Epidermal melanocyte (primary cell): ENCODE measurements around the gene PHACTR1.
"Not testable (repeated sequence)": the region's sequence is repeated elsewhere in the genome, so short reads cannot be mapped to it uniquely, and the experiment has no call there.

Experiments
- DNase-seq: peaks from one replicate; pipeline ENCODE4 v3.0.0; 2011; ENCODE audit warnings: low spot score; ENCODE audit not compliant: insufficient read length

Gene PHACTR1

DNA sequence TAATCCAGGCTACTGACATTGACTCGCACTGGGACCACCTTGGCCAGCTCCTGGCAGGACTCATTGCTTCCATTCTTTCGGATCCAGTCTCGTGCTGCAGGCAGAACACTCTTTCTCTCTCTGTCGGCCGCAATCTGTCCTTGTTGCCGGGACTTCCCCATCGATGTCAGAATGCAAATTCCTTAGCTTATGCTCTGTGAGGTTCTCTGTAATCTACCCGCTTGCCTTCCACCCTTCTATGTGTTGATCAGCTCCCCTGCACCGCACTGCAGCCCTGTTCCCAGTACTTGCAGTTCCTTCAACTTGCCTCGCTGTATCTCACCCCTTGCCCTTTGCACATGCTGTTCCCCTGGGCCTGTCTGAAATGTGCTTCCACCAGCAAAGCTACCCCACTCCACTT lies 182.0 kb downstream of the PHACTR1 start:
- DNase-seq = no peak

DNA sequence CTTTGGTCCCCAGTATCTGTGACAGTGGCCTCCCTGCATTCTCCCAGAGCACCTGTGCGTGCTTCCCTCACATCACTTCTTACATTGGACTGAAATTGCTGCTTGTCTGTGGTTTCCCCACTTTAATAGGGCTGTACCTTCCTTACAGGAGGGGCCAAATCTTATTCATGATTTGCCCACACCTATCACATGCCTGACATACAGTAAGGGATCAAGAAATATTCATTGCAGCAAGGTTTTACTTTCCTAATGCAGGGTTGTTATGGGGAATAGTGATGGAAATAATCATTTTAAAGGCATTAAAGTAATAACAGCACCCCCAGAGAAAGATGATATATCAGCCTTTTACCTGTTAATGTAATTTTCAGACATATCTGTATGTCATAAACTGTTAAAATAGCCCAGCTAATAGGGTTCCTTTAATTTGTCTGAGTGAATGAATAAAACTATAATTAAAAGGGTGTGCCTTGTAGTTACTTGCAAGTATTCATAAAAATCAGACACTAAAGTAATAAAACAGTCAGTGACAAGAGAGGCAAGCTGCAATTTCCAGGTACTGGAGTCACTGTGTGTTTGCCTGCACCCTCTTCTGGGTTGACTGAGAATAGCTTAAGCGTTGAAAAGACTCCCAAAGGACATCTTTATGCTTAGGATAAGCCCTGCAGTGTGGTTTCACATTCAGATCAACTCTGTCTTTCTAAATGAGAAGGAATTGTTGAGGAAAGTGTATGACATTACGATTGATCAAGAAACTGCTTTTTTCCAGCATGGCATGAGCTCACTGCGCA lies 182.7 kb downstream of the PHACTR1 start:
- DNase-seq = no peak

DNA sequence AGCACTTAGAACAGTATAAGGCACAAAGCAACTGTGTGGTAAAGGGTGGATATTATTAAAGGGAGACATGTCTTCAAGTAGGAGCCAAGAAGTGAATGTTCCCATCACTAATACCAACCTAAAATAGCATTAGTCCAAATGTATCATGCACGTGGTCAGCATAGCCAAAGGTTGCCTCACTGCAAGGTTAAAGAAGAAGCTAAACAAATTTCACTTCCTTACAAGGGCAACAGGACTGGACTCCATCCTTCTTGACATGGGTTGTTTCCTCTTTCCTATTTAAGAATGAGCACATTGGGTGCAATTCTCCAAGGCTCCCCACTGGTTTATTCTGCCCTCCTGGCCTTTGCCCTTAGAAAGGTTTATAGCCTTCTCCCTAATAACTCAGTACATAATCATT lies 186.7 kb downstream of the PHACTR1 start:
- DNase-seq = no peak

DNA sequence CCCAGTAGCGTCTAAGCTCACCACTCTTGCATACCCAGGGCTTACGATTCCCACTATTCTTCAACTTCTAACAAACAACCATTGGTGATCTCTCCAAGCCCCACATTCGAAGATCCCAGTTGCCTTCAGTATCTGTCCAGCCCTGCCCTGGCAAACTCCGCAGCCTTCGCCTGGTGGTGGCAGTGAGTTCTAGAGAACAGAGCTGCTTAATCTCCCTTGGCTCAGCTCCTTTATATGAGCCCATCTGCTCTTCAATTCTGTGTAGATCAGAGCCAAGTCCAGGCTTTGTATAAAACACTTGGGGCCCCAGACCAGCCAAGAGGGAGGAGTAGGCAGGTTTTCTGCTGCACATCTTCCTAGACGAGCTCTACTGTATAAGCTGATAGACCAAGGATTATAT lies 193.3 kb downstream of the PHACTR1 start:
- DNase-seq = no peak

DNA sequence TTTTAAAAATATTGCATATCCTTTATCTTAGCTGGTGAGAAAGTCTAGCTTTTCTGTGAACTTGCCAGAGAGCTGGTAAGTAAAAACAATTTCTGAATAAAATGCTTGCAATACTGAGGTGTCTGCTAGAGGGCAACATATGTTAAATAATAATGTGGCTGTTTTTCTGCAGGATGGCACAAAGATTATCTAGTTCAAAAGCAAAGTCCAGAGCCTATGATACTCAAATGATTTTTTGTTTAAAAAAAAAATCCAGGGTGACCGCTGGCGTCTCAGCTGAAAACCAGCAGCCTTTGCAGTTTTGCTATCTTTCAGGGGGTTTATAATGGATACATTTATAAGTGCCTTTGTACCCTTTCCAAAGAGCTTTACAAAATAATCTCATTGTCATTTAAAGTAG lies 194.9 kb downstream of the PHACTR1 start:
- DNase-seq = peak; percentile 38

DNA sequence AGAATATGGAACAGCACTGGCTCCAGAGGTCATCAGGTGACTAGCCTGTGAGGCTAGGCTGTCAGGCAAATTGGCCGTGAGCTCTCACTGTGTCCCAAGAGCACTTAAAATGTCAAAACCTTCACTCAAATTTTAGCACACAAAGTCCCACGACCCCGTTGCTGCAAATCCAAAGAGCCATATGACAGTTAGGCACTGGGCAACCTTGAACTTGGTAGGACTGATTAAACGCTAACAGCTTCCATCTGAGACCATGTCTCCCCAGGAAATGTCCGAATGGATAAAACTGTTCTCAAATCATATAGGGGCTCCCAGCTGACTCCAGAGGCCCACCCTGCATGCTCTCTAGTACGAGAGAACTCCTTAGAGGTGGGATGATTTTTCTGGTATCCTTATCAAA lies 196.6 kb downstream of the PHACTR1 start:
- no peak for DNase-seq

DNA sequence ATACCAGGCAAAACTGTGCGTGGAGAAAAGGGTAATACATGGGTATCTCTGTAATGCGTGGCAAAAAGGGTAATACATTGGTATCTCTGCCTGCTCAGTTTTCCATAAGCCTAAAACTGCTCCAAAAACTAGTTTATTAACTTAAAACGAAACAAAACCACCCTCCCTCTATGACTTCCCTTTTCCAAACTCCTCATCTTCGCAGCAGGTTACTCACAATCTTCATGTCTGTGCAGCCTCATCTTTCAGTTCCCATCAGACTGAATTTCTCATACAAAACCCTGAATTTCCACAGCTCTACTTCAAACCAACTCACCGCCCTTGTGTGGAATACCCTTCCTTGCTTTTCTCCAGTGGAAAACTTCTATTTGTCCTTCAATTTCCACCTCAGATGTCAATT lies 199.4 kb downstream of the PHACTR1 start:
- no peak for DNase-seq

DNA sequence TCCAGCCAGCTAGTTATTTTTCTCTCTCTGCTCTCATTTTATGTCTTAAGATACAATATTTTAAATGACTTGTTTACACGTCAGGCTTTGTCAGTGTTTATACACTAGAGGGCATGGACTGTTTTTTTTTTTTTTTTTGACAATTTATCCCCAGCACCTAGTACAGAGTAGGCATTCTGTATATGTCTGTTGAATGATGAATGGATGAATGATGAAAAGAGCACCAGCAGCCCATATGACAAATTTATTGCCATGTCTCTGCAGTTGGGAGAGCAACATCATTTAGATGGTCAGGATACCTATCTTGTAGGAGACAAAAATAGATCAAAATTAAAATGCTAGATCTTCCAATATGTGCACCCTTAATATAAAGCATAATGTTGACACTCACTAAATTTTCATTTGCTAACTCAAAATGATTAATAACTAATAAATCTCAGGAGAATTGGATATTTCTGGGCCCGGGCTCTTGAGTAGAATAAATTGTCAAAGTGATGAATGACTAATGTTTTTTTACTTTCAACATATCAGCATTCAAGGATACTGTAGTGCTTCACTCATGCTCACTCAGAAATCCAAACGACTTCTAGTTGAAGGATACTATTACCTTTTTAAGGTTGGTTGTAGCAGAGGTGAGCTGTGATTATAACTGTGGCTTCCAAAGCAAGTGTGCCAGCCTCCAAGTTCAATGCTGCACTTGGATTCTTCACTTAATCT lies 200.0 kb downstream of the PHACTR1 start:
- no peak for DNase-seq

DNA sequence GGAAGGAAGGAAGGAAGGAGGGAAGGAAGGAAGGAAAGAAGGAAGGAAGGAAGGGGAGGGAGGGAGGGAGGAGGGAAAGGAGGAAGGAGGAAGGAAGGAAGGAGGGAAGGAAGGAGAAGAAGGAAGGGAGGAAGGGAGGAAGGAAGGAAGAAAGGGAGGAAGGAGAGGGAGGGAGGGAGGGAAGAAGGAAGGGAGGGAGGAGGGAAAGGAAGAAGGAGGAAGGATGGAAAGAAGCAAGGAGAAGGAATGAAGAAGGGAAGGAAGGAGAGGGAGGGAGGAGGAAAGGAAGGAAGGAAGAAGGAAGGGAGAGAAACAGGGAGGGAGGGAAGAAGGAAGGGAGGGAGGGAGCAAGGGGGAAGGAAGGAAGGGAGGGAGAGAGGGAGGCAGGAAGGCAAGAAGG lies 204.9 kb downstream of the PHACTR1 start:
- no peak for DNase-seq

DNA sequence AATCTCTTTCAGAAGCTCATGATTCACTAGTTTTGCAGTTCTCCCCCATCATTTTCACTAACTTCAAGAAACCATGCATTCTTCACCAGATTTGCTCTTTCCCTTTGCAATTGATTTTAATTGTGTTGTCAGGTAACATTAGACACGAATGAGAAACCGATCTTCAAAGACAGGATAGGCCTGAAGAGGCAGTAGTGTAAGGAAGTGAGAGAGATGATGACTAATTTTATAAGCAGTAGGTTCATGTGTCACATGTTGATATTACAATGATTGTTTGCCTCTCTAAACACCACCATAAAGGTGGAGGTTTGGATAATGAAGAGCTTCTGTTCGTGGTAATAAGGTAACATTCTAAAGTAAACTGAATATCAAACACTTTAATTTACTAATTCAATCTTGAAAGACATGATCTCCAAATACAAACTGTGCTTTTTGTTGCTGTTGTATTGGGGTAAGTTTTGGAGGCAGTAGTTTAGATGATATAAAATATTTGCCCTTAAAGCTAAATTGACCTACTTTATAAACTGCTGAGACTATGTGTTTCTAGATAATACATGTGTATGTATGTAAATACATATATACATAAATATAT lies 207.2 kb downstream of the PHACTR1 start:
- DNase-seq = no peak

DNA sequence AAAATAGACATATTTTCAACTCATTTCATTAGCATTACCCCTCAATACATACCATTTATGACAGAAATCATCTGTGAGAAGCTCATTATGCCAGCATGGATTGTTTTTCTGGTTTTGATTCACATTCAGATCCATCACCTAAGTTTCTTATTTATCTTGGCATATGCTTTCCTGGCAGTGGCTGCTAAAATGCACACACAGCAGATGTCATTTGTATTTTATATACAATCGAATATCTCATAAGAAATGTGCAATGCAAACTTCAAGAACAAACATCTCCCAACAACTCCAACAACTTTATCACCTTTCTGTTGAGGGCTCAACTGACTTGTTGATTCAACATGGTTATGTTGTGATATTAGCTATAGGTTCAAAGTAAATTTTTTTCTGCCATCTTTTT lies 208.3 kb downstream of the PHACTR1 start:
- DNase-seq = no peak

DNA sequence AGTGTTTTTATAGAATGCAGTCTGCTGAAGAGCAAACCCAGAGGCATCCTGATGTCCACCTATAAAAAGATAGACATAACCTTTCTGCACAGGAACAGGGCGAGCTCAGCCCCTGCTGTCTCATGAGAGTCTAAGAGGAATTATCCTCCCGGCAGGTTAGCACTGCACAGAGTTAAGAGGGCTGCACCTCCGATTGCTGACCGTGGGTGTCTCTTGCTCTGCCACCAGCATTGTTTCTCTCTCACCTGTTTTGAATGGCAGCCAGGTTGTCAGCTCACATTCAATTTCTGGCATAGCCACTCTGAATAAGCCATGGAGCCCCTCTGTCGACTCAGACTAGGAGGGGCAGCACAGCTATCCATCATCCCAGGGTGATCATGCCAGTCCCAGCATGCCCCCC lies 211.2 kb downstream of the PHACTR1 start:
- no peak for DNase-seq

DNA sequence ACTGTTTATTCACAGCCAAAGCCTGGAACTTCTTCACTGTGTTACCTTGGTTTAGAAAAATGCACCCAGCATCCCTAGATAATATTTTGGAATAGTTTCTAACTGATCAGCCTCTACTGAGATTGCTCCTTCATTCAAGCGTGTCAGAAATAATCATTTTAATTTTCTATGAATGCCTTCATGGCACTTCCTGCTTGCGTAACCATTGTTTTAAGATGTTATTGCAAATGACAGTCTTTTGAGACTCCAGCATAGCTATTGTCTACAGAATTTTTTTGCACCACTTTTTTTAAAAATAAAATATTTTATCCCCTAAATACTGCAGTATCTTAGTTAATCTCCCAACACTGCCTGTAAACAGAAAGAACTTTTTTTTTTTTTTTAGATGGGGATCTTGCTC lies 213.1 kb downstream of the PHACTR1 start:
- no peak for DNase-seq

DNA sequence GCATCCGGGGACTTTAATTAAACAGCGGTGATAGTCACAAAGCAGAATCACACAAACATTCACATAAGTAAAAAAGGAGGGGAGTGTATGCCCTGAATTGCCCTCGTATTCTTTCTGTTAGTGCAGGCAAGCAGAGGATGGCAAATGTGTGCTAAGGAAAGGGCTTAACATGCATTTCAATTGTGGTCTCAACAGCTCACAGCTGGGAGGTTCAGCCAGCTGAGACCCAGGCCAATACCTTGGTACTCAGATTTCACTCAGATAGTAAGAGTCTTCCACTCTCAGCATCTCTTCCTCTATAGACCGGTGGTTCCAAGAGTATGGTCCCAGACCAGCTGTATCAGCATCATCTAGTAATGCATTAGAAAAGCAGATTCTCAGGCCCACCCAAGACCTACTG lies 215.1 kb downstream of the PHACTR1 start:
- no peak for DNase-seq

DNA sequence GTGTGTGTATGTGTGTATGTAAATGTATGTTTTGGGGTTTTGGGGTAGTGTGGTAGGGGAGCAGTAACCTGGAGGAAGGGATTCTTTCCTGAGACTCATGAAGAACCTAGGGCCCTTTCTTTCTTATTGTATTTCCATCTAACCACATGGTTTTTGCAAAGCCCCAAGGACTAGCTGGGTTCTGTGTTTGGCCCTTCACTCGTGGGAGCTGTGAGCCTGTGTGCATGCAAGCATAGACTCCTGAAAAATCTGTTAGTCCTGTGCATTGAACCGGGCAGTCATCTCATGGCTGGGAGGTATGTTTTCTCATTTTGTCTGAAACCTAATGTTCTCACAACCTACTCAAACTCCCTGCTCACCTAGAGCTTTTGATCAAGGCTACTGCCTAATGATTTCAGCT lies 219.1 kb downstream of the PHACTR1 start:
- DNase-seq = no peak

DNA sequence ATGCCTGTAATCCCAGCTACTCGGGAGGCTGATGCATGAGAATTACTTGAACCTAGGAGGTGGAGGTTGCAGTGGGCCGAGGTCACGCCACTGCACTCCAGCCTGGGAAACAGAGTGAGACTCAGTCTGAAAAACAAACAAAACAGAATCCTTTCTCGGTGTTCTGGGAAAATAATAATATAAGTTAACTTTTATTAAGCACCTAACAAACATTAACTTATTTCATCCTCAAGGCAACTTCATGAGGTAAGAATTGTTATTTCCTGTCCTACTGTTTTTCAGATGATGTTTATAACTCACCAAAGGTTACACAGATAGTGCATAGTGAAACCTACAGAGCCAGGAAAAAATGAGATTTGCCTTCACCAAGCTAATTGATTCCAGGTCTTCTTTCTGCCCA lies 221.4 kb downstream of the PHACTR1 start:
- no peak for DNase-seq

DNA sequence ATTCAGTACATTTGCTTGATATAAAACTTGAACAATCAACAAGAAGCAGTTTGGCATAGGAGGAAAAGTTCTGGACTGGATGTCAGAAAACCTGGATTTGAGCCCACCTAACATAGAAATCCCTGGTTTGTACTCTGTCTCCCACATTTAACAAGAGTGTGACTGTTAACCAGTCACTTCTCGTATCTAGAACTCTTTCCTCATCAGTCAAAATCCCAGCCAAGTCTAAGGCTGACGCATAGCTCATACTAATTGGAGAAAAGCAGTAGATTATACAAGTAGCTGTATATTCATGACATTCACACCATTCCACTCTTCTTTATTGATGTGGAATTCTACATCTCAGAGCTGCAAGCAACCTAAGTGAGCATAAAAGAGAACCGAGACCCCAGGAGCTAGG lies 222.7 kb downstream of the PHACTR1 start:
- DNase-seq = no peak

DNA sequence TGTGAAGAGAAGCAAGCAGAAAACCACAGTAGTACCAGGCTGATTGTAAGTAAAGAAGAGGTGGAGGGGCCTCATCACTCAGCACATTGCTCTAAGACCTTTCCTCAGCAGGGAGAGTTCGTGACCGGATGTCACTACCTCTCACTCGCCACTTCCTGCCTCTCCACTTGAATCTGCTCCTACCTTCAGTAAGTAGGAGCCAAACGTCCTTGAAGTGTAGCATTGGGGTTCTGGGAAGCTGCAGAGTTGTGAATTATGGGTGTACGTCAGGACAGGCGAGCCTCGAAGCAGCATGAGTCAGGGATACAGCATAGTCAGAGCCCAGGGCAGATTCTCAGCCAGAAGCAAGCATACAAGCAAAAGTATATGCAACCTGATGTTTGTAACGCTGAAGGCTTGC lies 224.9 kb downstream of the PHACTR1 start:
- DNase-seq = no peak

DNA sequence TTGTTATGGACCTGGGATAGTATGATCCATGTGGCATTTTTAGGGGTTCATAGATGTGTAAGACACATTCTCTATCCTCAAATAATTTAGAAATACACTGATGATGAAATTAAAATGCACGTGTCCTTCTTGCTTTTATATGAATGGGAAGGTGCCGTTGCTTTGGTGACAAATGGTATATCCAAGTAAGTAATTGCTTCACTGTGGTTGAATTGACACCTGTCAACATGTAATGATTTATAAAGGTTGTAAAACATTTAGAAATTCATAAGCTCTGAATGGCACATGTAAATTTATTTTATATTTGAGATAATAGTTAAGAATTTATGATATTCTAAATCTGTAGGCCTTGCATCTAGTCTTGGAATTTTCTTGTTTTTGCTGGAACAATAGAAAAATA lies 227.0 kb downstream of the PHACTR1 start:
- DNase-seq = no peak

DNA sequence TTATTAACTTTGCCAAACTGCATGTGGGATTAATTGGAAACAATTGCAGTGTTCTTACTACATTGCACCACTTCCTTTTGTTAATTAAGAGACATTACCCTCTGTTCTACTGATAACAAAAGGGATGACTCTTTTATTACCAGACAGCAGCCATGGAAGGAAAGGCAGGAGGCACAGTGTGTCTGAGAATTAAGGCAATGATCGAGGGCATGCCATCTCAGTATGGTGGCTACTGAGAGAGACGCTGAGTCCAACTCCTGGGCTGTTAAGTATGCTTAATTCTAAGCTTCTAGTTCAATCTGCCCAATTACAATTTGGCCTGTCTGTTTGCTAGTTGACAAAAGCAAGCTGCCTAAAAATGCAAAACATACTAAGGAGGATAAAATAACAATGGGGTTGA lies 227.4 kb downstream of the PHACTR1 start:
- no peak for DNase-seq

DNA sequence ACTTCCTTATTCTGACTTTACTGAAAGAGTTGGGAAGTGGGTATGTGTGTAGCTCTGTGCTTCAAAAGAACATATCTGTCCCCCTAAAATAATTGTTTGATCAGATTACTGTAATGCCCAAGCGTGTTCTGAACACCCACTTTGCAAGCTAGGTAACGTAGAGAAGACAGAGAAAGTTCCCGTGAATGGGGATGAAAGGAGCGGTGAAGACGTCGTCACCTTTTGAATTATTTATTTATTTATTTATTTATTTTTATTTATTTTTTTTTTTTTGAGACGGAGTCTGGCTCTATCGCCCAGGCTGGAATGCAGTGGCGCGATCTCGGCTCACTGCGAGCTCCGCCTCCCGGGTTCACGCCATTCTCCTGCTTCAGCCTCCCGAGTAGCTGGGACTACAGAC lies 228.0 kb downstream of the PHACTR1 start:
- DNase-seq = not testable (repeated sequence)

DNA sequence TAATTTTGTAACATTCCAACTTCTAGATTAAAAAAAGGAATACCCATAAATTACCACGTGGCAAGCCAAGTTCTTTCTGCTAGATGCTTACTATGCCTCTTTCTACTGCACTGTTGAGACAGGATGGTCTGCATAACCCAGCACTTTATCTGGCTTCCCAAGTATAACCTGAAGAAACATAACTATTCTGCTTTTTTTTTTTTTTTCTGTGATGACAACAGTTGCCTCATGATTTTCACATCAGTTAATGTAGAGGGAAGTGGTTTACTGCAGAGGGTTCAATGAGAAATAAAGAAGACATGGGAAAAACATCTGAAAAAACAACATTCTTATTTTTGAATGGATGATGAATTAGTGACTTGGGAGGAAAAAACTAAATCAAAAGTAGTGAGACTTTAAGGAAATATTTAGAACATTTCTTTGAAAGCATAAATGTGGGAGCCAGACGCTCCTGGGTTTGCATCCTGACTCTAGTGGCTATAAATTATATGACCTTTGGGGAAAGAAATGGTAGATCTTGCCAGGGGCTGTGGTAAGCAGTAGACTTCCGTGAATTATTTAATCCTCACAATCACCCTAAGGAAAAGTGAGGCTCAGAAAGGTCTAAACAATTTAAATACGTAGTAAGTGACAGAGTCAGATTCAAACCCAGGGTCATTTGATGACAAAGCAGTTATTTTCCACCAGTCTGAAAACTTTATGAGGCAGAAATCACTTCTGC lies 230.7 kb downstream of the PHACTR1 start:
- no peak for DNase-seq
